Gastroesophageal sphincter (tissue), 3 donors: ENCODE data around the gene LYRM4.

Experiments
- CTCF ChIP-seq, 4 experiments: fragments of 200-600 bp in 2 of 4; fragments of 450-650 bp in 2 of 4; sonication (generic) in 1 of 4; IDR thresholded peaks; one replicate each; pipeline ENCODE4 v1.5.1; 2017 to 2019; ENCODE audit warnings: antibody characterized with exemption in 4 of 4, mild to moderate bottlenecking in 2 of 4, moderate library complexity in 2 of 4
- EP300 ChIP-seq: sonication (generic); formaldehyde crosslinking; IDR thresholded peaks from one replicate; pipeline ENCODE4 v1.6.1; 2017; ENCODE audit warnings: antibody characterized with exemption, mild to moderate bottlenecking
- POLR2A ChIP-seq, 2 donors: fragments of 450-650 bp; IDR thresholded peaks; one replicate each; pipeline ENCODE4 v1.6.1; 2017; ENCODE audit warnings: antibody characterized with exemption in 2 of 2, mild to moderate bottlenecking in 2 of 2, moderate library complexity in 1 of 2
- POLR2AphosphoS5 ChIP-seq: sonication (generic); formaldehyde crosslinking; IDR thresholded peaks from one replicate; pipeline ENCODE4 v1.6.1; 2017; ENCODE audit warnings: antibody characterized with exemption

- TF ChIP-seq POLR2A (IDR thresholded peaks at IDR 0.05) (no peak), CTCF (IDR thresholded peaks at IDR 0.05) (no peak), POLR2AphosphoS5 (no peak), EP300 (no peak)
These were observed 177.5 kb downstream of the LYRM4 start for GRCh38 chr6:5083307-5083583.
